Activated T-helper 1 cell treated with anti-CD3 and anti-CD28 coated beads, Interleukin-12 subunit alpha, Interleukin-12 subunit beta, Interleukin-2, Interleukin-4 antibody, amounts not matched to agents 30 ng/mL and 10 ng/mL and 1 ng/mL, durations not matched to agents 14 hours and 24 hours and 36 hours (primary cell): ENCODE measurements around the gene CRY1. TPM values are rescaled to one million over a fixed set of nuclear protein-coding genes. Genes with fewer than 3 reads are reported as not detected.
"Not testable (repeated sequence)": the region's sequence is repeated elsewhere in the genome, so short reads cannot be mapped to it uniquely, and the experiment has no call there.

Experiments
- DNase-seq: peaks from one replicate; pipeline ENCODE4 v3.0.0; 2021; ENCODE audit warnings: low spot score
- H3K27ac Mint-ChIP-seq: one replicate; pipeline ENCODE4 v1.8.0; 2021; ENCODE audit warnings: mild to moderate bottlenecking, mixed read lengths
- H3K27me3 Mint-ChIP-seq: one replicate; pipeline ENCODE4 v1.8.0; 2022; ENCODE audit warnings: mild to moderate bottlenecking, moderate library complexity, mixed read lengths; ENCODE audit not compliant: insufficient read depth
- H3K36me3 Mint-ChIP-seq: one replicate; pipeline ENCODE4 v1.8.0; 2021; ENCODE audit warnings: low read depth, mixed read lengths
- H3K4me1 Mint-ChIP-seq: one replicate; pipeline ENCODE4 v1.8.0; 2021; ENCODE audit warnings: low read depth, mixed read lengths
- H3K4me3 Mint-ChIP-seq: one replicate; pipeline ENCODE4 v1.8.0; 2021; ENCODE audit warnings: mild to moderate bottlenecking, moderate library complexity, mixed read lengths
- H3K9me3 Mint-ChIP-seq: one replicate; pipeline ENCODE4 v1.8.0; 2021; ENCODE audit warnings: mixed read lengths
- intact Hi-C: fragments of 100-400 bp; cut with micrococcal nuclease; formaldehyde crosslinking; loops from one replicate; pipeline ENCODE4 v1.15.1; 2024
- total RNA-seq: library from RNA; stranded (reverse); gene quantifications from 2 replicates; pipeline ENCODE4 v1.2.3, GENCODE V29; 2022

The CRY1 gene
- total RNA-seq, 1 donor from 2014 or later: 23.4 TPM

- no peak for DNase-seq
- intact Hi-C loops: no loop called here
- Mint-ChIP-seq H3K4me3 (no peak overlapping the region), H3K27me3 (no peaks in the 10 kb centered on the region), H3K27ac (no peak overlapping the region), H3K36me3 (peaks cover 14% of the 10 kb centered on the region), H3K9me3 (peaks cover 8% of the 10 kb centered on the region), H3K4me1 (no peaks in the 10 kb centered on the region)
Measured at GRCh38 chr12:107033758-107034739, 59.3 kb downstream of the CRY1 start.

GRCh38 chr12:107032266-107032665 is 61.1 kb downstream of the CRY1 start:
- peaks cover 7% of the 10 kb centered on the region for H3K4me1 Mint-ChIP-seq
- DNase-seq: no peak
- peaks cover 8% of the 10 kb centered on the region for H3K9me3 Mint-ChIP-seq
- no peak overlapping the region for H3K27ac Mint-ChIP-seq
- intact Hi-C loops: no loop called here
- no peak overlapping the region for H3K4me3 Mint-ChIP-seq
- H3K27me3 Mint-ChIP-seq: no peaks in the 10 kb centered on the region
- peaks cover 9% of the 10 kb centered on the region for H3K36me3 Mint-ChIP-seq

- Mint-ChIP-seq H3K27ac (no peak overlapping the region), H3K4me1 (peaks cover 10% of the 10 kb centered on the region), H3K36me3 (peaks cover 2% of the 10 kb centered on the region), H3K27me3 (no peaks in the 10 kb centered on the region), H3K9me3 (no peaks in the 10 kb centered on the region), H3K4me3 (no peak overlapping the region)
- DNase-seq: no peak
- intact Hi-C loops: no loop called here
Measured at GRCh38 chr12:107031061-107031460, 62.3 kb downstream of the CRY1 start.

GRCh38 chr12:107029081-107029480 is 64.3 kb downstream of the CRY1 start:
- Mint-ChIP-seq H3K27ac (no peak overlapping the region), H3K36me3 (no peaks in the 10 kb centered on the region), H3K27me3 (no peaks in the 10 kb centered on the region), H3K4me1 (peaks cover 10% of the 10 kb centered on the region), H3K9me3 (no peaks in the 10 kb centered on the region), H3K4me3 (no peak overlapping the region)
- no peak for DNase-seq
- intact Hi-C loops: no loop called here

GRCh38 chr12:107027636-107028053 is 65.7 kb downstream of the CRY1 start:
- intact Hi-C loops: loop anchor here (2.0 kb wide), 1 partner anchor 41 kb away; the partner anchor contains the start of gene MTERF2
- H3K36me3 Mint-ChIP-seq: no peaks in the 10 kb centered on the region
- no peaks in the 10 kb centered on the region for H3K27me3 Mint-ChIP-seq
- H3K4me1 Mint-ChIP-seq: peaks cover 10% of the 10 kb centered on the region
- H3K9me3 Mint-ChIP-seq: no peaks in the 10 kb centered on the region
- DNase-seq: no peak
- H3K27ac Mint-ChIP-seq: peak overlapping the region; percentile 12
- no peak overlapping the region for H3K4me3 Mint-ChIP-seq

GRCh38 chr12:107026806-107027635 is 66.3 kb downstream of the CRY1 start:
- Mint-ChIP-seq H3K9me3 (no peaks in the 10 kb centered on the region), H3K27me3 (no peaks in the 10 kb centered on the region), H3K27ac (peak overlapping the region; percentile 12), H3K4me1 (peaks cover 10% of the 10 kb centered on the region), H3K4me3 (no peak overlapping the region), H3K36me3 (no peaks in the 10 kb centered on the region)
- intact Hi-C loops: loop anchor here (2.0 kb wide), 1 partner anchor 40 kb away; the partner anchor contains the start of gene MTERF2
- no peak for DNase-seq

- not testable (repeated sequence) for DNase-seq, H3K4me1 Mint-ChIP-seq, H3K36me3 Mint-ChIP-seq, H3K27ac Mint-ChIP-seq, H3K9me3 Mint-ChIP-seq, H3K4me3 Mint-ChIP-seq, H3K27me3 Mint-ChIP-seq
- intact Hi-C loops: loop anchor here (2.0 kb wide), 1 partner anchor 40 kb away; the partner anchor contains the start of gene MTERF2
Measured at GRCh38 chr12:107026356-107026755, 67.0 kb downstream of the CRY1 start.

GRCh38 chr12:107025671-107026070 is 67.7 kb downstream of the CRY1 start:
- DNase-seq: no peak
- peaks cover 10% of the 10 kb centered on the region for H3K4me1 Mint-ChIP-seq
- no peak overlapping the region for H3K4me3 Mint-ChIP-seq
- peaks cover 1% of the 10 kb centered on the region for H3K36me3 Mint-ChIP-seq
- H3K27ac Mint-ChIP-seq: no peak overlapping the region
- H3K27me3 Mint-ChIP-seq: no peaks in the 10 kb centered on the region
- no peaks in the 10 kb centered on the region for H3K9me3 Mint-ChIP-seq
- intact Hi-C loops: loop anchor here (2.0 kb wide), 1 partner anchor 39 kb away; the partner anchor contains the start of gene MTERF2

GRCh38 chr12:107019546-107019945 is 73.8 kb downstream of the CRY1 start:
- no peaks in the 10 kb centered on the region for H3K9me3 Mint-ChIP-seq
- no peaks in the 10 kb centered on the region for H3K27me3 Mint-ChIP-seq
- peaks cover 10% of the 10 kb centered on the region for H3K36me3 Mint-ChIP-seq
- H3K4me3 Mint-ChIP-seq: no peak overlapping the region
- DNase-seq: no peak
- no peak overlapping the region for H3K27ac Mint-ChIP-seq
- H3K4me1 Mint-ChIP-seq: no peaks in the 10 kb centered on the region
- intact Hi-C loops: no loop called here

GRCh38 chr12:107017042-107017441 is 76.3 kb downstream of the CRY1 start:
- H3K36me3 Mint-ChIP-seq: peaks cover 10% of the 10 kb centered on the region
- no peak overlapping the region for H3K4me3 Mint-ChIP-seq

GRCh38 chr12:107014055-107014454 is 79.3 kb downstream of the CRY1 start:
- H3K36me3 Mint-ChIP-seq: peaks cover 4% of the 10 kb centered on the region
- H3K4me1 Mint-ChIP-seq: no peaks in the 10 kb centered on the region
- H3K9me3 Mint-ChIP-seq: no peaks in the 10 kb centered on the region
- H3K27me3 Mint-ChIP-seq: no peaks in the 10 kb centered on the region
- H3K4me3 Mint-ChIP-seq: no peak overlapping the region
- intact Hi-C loops: no loop called here
- H3K27ac Mint-ChIP-seq: no peak overlapping the region
- no peak for DNase-seq

More at GRCh38 chr12:107017042-107017441, 76.3 kb downstream of the CRY1 start:
- Mint-ChIP-seq H3K4me1 (no peaks in the 10 kb centered on the region), H3K27me3 (no peaks in the 10 kb centered on the region), H3K9me3 (no peaks in the 10 kb centered on the region), H3K27ac (no peak overlapping the region)
- intact Hi-C loops: no loop called here
- DNase-seq: no peak

GRCh38 chr12:107012736-107013425 is 80.5 kb downstream of the CRY1 start:
- H3K4me1 Mint-ChIP-seq: no peaks in the 10 kb centered on the region
- intact Hi-C loops: no loop called here

More at GRCh38 chr12:107012736-107013425, 80.5 kb downstream of the CRY1 start:
- DNase-seq: no peak
- Mint-ChIP-seq H3K9me3 (no peaks in the 10 kb centered on the region), H3K4me3 (no peak overlapping the region), H3K27ac (no peak overlapping the region), H3K27me3 (no peaks in the 10 kb centered on the region), H3K36me3 (peaks cover 6% of the 10 kb centered on the region)
